ENCODE results near the gene PCDHGA7.
A peak's percentile ranks its signal among the peaks of the same experiment; 100 is the strongest.
"Not testable (repeated sequence)": the region's sequence is repeated elsewhere in the genome, so short reads cannot be mapped to it uniquely, and the experiment has no call there.

PCDHGA7 gene

DNA sequence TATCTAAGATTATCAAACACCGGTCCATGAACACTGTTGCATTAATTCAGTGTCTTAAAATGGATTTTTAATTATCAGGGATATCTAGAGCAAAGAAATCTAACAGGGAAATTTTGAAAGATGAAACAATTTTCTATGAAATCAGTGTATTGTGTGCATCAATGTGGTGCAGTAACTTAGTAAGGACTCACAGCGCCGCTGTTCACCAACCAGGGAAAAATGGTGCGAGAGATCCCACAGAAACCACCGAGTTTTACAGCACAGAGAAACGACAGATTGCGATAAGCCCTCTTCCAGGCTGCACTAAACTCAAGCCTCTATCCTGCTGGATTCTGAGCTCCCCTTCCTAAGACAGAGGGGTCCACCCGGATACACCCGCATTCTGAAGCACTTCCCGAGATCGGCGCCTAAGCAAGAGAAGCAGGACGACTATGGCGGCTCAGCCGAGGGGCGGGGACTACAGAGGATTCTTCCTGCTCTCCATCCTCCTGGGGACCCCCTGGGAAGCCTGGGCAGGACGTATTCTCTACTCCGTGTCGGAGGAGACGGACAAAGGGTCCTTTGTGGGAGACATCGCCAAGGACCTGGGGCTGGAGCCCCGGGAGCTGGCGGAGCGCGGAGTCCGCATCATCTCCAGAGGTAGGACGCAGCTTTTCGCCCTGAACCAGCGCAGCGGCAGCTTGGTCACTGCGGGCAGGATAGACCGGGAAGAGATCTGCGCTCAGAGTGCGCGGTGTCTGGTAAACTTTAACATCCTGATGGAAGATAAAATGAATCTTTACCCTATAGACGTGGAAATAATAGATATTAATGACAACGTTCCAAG, at the start of gene PCDHGA7:
Gene PCDHGA7 (plus strand): TSS at position 274 of the 826 bp plus-strand sequence. CDS start 158 bp downstream, at position 432.
- DNase-seq: no peak

DNA sequence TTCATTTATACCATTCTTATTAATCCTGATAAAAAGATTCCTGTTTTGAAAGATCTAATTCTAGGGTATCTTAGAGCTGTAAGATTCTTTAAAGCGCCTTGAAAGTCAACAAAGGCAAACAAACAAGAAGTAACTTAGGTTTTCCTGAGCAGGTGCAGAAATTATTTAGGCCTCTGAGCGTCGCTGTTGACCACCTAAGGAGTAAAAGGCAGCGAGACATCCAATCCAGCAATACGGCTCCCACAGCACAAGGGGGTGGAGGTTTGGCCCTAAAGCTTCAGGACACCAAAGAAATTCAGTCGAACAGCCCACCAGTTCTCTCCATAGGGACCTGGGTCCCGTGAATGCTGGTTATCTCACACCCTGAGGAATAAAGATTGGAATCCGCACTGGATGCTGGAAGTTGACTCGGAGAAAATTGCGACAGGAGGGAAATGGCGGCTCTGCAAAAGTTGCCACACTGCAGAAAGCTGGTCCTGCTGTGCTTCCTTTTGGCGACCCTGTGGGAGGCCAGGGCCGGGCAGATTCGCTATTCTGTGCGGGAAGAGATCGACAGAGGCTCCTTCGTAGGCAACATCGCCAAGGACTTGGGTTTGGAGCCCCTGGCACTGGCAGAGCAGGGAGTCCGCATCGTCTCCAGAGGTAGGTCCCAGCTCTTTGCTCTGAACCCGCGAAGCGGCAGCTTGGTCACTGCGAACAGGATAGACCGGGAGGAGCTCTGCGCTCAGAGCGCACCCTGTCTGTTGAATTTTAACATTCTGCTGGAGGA, 43.8 kb upstream of the PCDHGA7 start, which contains the start of gene PCDHGA2:
Gene PCDHGA2 (plus strand): TSS at position 223 of the 769 bp plus-strand sequence.
- DNase-seq: no peak

DNA sequence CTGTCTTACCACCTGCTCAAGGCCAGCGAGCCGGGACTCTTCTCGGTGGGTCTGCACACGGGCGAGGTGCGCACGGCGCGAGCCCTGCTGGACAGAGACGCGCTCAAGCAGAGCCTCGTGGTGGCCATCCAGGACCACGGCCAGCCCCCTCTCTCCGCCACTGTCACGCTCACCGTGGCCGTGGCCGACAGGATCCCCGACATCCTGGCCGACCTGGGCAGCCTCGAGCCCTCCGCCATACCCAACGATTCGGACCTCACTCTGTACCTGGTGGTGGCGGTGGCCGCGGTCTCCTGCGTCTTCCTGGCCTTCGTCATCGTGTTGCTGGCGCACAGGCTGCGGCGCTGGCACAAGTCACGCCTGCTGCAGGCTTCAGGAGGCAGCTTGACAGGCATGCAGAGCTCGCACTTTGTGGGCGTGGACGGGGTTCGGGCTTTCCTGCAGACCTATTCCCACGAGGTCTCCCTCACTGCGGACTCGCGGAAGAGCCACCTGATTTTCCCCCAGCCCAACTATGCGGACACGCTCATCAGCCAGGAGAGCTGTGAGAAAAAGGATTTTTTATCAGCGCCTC, 41.7 kb upstream of the PCDHGA7 start:
- DNase-seq: not testable (repeated sequence)

DNA sequence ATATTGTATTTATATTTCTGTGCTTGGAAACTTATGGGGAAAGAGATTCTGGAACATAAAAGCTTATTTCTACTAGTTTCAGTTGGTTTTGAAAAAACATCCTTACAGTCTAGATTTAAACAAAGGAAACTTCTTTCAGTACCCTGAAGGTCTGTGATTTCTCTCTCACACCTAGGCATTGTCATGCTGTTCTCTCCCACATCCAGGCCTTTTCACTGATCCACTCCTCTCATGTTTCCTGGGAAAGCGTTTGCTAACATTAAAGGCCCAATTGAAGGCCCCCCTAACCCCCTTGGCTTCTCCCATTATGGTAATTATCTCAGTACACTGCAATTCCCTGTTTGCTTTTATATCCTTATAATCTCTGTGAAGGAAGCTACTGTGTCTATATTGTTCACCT, 39.8 kb upstream of the PCDHGA7 start:
- DNase-seq: no peak

DNA sequence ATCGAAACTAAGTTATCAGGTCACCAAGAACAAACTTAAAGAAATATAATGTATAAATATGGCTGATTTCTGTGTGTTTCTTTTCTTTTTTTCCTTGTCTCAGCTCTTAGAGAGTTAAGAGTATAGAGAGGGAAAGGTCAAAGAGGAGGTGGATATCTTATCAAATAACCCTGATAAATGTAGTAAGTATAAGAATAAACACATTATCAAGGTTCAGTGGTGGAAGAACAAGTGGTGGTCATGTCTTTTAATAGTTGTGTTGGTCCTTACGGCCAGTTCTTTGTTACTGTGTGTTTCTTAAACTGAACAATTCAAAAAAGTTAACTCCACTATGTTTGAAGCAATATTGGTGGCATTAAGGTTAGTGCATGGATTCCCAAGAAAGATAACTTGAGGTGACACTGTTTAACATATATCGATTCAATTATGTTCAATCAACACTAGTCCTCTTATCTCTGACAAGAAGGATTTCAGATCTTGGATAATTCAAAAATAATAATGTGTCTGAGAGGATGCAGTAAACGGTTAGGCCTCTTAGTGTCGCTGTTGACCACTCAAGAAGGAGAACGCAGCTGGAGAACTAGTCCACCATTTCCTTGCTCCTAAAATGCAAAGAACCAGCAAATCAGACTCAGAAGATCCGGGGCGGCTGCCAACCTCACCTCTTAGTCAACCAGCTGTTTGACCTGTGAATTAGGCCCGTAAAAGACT, 39.1 kb upstream of the PCDHGA7 start, which contains the start of gene PCDHGA3:
Gene PCDHGA3 (plus strand): TSS at position 588 of the 711 bp plus-strand sequence. CDS start 205 bp downstream, outside the sequence.
- DNase-seq: no peak

DNA sequence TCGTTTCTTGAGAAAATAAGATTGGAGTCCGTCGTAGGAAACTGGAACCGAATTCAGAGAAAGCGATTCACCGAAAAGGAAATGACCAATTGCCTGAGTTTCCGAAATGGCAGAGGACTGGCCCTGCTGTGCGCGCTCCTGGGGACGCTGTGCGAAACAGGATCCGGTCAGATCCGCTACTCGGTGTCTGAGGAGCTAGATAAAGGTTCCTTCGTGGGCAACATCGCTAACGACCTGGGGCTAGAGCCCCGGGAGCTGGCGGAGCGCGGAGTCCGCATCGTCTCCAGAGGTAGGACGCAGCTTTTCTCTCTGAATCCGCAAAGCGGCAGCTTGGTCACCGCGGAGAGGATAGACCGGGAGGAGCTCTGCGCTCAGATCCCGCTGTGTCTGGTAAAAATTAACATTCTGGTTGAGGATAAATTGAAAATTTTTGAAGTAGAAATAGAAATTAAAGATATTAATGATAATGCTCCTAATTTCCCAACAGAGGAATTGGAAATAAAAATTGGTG, 38.5 kb upstream of the PCDHGA7 start:
- DNase-seq: no peak

DNA sequence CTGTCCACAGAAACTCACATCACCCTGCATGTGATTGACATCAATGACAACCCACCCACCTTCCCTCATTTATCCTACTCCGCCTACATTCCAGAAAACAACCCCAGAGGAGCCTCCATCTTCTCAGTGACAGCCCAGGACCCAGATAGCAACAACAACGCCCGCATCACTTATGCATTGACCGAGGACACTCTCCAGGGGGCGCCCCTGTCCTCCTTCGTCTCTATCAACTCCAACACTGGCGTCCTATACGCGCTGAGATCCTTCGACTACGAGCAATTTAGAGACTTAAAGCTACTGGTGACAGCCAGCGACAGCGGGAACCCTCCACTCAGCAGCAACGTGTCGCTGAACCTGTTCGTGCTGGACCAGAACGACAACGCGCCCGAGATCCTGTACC, 37.2 kb upstream of the PCDHGA7 start:
- no peak for DNase-seq

DNA sequence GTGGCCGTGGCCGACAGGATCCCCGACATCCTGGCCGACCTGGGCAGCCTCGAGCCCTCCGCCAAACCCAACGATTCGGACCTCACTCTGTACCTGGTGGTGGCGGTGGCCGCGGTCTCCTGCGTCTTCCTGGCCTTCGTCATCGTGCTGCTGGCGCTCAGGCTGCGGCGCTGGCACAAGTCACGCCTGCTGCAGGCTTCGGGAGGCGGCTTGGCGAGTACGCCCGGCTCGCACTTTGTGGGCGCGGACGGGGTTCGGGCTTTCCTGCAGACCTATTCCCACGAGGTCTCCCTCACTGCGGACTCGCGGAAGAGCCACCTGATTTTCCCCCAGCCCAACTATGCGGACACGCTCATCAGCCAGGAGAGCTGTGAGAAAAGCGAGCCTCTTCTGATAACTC, 36.5 kb upstream of the PCDHGA7 start:
- not testable (repeated sequence) for DNase-seq

DNA sequence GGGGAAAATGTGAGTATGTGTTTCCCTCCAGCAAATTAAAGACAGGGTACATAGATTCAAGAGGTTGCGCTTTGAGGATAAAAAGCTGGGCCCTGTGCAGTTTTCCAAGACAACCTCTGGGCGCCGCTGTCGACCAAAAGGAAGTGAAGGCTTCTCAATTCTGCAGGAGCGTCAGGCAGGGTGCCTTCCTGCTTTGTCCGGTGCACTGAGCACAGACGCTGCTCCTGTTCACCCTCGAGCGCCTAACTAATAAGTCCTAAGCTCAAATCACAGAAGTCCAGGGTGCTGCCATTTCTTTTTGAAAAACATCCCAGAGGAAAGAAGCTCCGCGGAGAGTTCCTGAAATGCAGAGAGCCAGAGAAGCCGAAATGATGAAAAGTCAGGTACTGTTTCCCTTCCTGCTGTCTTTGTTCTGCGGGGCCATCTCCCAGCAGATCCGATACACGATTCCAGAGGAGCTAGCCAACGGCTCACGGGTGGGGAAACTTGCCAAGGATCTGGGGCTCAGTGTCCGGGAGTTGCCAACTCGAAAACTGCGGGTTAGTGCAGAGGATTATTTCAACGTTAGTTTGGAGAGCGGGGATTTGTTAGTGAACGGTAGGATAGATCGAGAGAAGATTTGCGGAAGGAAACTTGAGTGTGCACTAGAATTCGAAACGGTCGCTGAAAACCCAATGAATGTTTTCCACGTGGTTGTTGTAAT, 32.5 kb upstream of the PCDHGA7 start, which contains the start of gene PCDHGB1:
Gene PCDHGB1 (plus strand): TSS at position 183 of the 703 bp plus-strand sequence. CDS start 162 bp downstream, at position 345.
- peak; percentile 34 for DNase-seq

DNA sequence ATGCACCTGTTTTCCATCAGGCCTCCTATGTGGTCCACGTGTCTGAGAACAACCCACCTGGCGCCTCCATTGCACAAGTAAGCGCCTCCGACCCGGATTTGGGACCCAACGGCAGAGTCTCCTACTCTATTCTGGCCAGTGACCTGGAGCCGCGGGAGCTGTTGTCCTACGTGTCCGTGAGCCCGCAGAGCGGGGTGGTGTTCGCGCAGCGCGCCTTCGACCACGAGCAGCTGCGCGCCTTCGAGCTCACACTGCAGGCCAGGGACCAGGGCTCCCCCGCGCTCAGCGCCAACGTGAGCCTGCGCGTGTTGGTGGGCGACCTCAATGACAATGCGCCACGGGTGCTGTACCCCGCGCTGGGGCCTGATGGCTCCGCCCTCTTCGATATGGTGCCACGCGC, 31.0 kb upstream of the PCDHGA7 start:
- no peak for DNase-seq

DNA sequence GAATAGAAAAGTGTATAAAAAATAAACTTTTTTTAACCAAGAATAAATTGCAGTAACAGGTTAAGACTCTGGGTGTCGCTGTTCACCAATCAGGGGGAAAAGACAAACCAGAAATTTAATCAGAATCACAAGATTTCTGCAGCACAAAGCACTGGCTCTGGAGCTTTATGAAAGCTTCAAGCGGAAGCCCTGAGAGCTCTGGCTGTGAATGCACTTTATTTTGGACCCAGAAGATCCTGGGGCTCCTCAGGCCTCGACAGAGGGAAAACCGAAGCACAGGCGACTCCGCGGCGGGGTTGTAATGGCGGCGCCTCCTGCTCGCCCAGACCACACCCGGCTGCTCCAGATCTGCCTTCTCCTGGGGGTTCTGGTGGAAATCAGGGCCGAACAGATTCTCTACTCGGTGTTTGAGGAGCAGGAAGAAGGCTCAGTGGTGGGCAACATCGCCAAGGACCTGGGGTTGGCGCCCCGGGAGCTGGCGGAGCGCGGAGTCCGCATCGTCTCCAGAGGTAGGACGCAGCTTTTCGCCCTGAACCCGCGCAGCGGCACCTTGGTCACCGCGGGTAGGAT, 27.6 kb upstream of the PCDHGA7 start, which contains the start of gene PCDHGA4:
Gene PCDHGA4 (plus strand): TSS at position 122 of the 570 bp plus-strand sequence. CDS start 87 bp downstream, at position 209.
- no peak for DNase-seq

DNA sequence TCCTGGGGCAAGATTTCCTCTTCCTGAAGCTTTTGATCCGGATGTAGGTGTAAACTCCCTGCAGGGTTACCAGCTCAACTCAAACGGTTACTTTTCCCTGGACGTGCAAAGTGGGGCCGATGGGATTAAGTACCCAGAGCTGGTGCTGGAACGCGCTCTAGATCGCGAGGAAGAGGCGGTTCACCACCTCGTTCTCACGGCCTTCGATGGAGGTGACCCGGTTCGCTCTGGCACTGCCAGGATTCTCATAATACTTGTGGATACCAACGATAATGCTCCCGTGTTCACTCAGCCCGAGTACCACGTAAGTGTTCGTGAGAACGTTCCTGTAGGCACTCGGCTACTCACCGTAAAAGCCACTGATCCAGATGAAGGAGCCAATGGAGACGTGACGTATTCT, 26.9 kb upstream of the PCDHGA7 start:
- DNase-seq: no peak

DNA sequence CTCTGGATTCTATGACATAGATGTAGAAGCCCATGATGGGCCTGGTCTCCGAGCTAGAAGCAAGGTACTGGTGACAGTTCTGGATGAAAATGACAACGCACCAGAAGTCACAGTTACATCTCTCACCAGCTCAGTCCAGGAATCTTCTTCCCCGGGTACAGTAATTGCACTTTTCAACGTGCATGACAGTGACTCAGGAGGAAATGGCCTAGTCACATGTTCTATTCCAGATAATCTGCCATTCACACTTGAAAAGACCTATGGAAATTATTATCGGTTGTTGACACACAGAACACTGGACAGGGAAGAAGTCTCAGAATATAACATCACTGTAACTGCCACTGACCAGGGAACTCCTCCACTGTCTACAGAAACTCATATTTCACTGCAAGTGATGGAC, 26.4 kb upstream of the PCDHGA7 start:
- no peak for DNase-seq

DNA sequence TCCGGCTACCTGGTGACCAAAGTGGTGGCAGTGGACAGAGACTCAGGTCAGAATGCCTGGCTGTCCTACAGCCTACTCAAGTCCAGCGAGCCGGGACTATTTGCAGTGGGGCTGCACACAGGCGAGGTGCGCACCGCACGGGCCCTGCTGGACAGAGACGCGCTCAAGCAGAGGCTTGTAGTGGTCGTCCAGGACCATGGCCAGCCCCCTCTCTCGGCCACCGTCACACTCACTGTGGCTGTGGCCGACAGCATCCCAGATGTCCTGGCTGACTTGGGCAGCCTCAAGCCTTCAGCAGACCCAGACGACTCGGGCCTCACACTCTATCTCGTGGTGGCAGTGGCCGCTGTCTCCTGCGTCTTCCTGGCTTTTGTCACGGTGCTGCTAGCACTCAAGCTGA, 25.6 kb upstream of the PCDHGA7 start:
- no peak for DNase-seq

DNA sequence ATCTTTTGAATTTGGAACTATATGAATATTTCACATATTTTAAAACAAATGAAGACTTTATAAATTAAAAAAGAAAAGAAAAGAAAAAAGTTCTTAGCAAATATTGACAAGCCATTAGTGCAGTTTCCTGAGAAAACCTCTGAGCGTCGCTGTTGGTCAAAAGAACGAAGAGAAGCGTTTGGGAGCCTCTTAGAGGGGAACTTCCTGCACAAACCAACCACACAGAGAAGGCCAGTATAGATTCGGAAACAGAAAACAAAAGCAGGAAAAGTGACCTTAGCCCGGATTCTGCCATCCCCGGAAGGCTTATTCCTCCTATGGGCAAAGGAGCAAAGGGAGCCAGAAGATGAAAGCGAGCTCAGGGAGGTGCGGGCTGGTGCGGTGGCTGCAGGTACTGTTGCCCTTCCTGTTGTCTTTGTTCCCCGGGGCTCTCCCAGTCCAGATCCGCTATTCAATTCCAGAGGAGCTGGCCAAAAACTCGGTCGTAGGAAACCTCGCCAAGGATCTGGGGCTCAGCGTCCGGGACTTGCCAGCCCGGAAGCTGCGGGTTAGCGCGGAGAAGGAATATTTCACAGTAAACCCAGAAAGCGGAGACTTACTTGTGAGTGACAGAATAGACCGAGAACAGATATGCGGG, 22.6 kb upstream of the PCDHGA7 start, which contains the start of gene PCDHGB2:
Gene PCDHGB2 (plus strand): TSS at position 205 of the 637 bp plus-strand sequence. CDS start 142 bp downstream, at position 347.
- peak; percentile 3 for DNase-seq

DNA sequence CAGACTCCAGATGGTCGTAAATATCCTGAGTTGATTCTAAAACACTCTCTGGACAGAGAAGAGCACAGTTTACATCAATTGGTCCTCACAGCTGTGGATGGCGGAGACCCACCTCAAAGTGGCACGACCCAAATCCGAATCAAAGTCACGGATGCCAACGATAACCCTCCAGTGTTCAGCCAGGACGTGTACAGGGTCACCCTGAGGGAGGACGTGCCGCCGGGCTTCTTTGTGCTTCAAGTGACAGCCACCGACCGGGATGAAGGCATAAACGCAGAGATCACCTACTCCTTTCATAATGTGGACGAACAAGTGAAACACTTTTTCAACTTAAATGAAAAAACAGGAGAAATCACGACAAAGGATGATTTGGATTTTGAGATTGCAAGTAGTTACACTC, 21.9 kb upstream of the PCDHGA7 start:
- DNase-seq: no peak

DNA sequence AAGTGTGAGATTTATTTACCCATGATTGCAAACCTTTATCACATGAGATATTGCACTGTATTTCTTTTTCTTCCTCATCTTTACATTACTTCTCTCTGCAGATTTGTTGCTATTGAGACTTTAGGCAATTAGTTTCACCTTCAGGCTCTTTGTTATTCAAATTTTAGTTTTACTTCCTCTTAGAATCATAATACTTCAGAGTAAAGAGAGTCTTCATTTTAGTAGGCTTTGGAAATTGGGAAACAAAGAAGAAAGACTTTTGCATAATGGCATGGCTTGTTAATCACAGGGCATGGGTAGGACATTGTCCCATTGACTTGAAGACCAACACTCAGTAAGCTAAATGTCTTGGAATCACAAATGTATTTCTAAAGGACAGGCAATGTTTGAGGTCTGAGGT, 19.8 kb upstream of the PCDHGA7 start:
- no peak for DNase-seq

DNA sequence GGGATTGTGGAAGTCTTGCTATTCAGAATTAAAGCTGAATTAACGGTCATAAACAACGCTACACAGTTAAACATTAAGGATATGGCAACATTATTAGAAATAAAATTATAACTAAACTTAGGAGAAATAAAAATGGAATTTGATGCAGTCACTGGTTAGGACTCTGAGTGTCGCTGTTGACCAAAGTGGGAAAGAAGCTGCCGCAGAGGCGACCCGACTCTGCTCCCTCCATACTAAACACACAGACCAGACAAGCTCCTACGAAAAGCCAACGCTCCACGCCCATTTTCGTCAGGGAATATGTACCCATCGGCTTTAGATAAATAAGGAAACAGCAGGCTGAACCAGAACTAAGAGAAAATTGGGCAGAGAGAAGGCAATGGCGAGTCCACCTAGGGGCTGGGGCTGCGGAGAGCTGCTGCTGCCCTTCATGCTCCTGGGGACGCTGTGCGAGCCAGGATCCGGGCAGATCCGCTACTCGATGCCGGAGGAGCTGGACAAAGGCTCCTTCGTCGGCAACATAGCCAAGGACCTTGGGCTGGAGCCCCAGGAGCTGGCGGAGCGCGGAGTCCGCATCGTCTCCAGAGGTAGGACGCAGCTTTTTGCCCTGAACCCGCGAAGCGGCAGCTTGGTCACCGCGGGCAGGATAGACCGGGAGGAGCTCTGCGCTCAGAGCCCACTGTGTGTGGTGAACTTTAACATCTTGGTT, 18.4 kb upstream of the PCDHGA7 start, which contains the start of gene PCDHGA5:
Gene PCDHGA5 (plus strand): TSS at position 211 of the 709 bp plus-strand sequence. CDS start 169 bp downstream, at position 380.
- DNase-seq: no peak

DNA sequence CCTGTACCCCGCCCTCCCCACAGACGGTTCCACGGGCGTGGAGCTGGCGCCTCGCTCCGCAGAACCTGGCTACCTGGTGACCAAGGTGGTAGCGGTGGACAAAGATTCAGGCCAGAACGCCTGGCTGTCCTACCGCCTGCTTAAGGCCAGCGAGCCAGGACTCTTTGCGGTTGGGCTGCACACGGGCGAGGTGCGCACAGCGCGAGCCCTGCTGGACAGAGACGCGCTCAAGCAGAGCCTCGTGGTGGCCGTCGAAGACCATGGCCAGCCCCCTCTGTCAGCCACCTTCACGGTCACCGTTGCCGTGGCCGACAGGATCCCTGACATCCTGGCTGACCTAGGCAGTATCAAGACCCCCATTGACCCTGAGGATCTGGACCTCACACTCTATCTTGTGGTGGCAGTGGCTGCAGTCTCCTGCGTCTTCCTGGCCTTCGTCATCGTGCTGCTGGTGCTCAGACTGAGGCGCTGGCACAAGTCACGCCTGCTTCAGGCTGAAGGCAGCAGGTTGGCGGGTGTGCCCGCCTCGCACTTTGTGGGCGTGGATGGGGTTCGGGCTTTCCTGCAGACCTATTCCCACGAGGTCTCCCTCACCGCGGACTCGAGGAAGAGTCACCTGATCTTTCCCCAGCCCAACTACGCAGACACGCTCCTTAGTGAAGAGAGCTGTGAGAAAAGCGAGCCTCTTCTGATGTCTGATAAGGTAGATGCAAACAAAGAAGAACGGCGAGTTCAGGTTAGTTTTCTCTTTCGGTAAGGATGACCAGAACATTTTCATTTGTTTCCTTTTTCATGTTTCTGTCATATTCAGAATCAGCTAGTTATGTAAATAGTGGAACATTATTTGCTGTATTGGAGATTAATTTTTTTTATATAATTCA, 16.3 kb upstream of the PCDHGA7 start:
- DNase-seq: no peak

Data from CD4-positive, alpha-beta T cell treated with Interleukin-6 for 4 hours (primary cell).